Stomach smooth muscle (tissue), 2 donors: ENCODE measurements around the gene CUBN.

ENCODE experiments used
- H3K27ac ChIP-seq: one replicate; pipeline ENCODE4 v1.7.0; 2013; ENCODE audit warnings: mild to moderate bottlenecking, low read length, inconsistent platforms
- H3K27me3 ChIP-seq, 2 donors: one replicate each; pipeline ENCODE4 v1.7.0; 2013; ENCODE audit warnings: low read length in 2 of 2; ENCODE audit not compliant: insufficient read depth in 2 of 2, control insufficient read depth in 1 of 2
- H3K36me3 ChIP-seq, 2 donors: one replicate each; pipeline ENCODE4 v1.7.0; 2013; ENCODE audit warnings: low read length in 2 of 2; ENCODE audit not compliant: control insufficient read depth in 2 of 2, insufficient read depth in 2 of 2
- H3K4me1 ChIP-seq: one replicate; pipeline ENCODE4 v1.7.0; 2013; ENCODE audit warnings: low read length; ENCODE audit not compliant: control insufficient read depth, insufficient read depth
- H3K4me3 ChIP-seq, 2 donors: one replicate each; pipeline ENCODE4 v1.7.0; 2013; ENCODE audit warnings: low read length in 2 of 2
- H3K9ac ChIP-seq, 2 donors: one replicate each; pipeline ENCODE4 v1.7.0; 2013; ENCODE audit warnings: low read length in 2 of 2, mild to moderate bottlenecking in 1 of 2
- H3K9me3 ChIP-seq, 2 donors: one replicate each; pipeline ENCODE4 v1.7.0; 2013; ENCODE audit warnings: low read length in 2 of 2; ENCODE audit not compliant: control insufficient read depth in 2 of 2
- donor health status: healthy.
- donor health status: Pancreatic carcinoma.

Gene CUBN

DNA sequence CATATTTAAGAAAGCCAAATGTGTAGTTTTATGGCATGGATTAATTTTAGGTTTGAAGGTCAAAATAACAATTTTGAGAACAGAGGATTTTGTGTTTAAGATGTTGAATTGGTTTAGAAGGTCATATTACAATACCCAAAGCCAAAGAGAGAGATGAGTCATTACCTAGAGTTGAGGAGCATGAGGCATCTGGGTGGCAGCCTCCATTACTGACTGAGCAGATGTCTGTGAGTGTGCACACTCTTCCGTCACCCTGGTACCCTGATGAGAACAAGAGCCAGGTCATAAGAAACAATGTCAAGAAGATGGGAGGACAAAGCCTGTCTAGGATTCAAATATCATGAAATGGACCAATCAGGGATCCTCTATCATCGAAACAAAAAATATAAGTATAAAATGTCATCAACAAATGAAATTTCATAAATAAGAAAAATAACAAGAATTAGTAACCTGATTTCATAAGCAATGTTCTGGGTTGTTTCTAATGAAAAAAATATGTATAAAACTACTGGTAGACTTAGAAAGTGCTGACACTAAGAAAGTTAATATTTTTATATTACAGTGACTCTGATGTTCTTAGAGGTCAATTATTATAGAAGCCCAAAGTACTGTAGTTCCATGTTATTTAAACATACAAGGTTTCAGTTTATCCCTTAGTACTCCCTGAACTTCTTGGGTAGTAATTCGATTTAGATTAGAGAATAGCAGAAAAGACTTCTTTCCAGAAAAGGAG, 20.0 kb downstream of the CUBN start:
- Histone ChIP-seq H3K4me1 (no peaks in the 10 kb centered on the region), H3K4me3 (no peak overlapping the region), H3K9ac (no peak overlapping the region), H3K27me3 (no peaks in the 10 kb centered on the region), H3K36me3 (no peaks in the 10 kb centered on the region), H3K9me3 (no peaks in the 10 kb centered on the region), H3K27ac (no peak overlapping the region)

DNA sequence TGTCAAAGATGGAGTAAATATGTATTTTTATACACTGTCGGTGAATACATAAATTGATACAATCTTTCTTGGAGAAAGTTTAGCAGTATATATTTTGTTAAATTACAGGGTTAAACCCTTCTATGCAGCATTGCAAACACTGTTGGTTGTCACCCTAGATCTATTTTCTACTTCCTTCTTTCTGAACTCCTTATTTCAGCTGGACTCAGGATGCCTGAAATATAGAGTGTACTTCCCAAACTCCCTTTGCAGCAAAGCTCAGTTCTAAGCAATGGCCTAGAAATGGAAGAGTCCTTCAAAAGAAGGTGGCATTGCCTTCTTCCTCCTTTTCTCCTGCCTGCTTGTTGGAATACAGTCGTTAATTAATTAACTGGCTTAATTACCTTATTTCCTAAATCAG, 20.6 kb downstream of the CUBN start:
- H3K4me1 ChIP-seq = no peaks in the 10 kb centered on the region
- H3K4me3 ChIP-seq = no peak overlapping the region
- H3K9ac ChIP-seq = no peak overlapping the region
- no peaks in the 10 kb centered on the region for H3K27me3 ChIP-seq
- no peak overlapping the region for H3K27ac ChIP-seq
- no peaks in the 10 kb centered on the region for H3K9me3 ChIP-seq
- H3K36me3 ChIP-seq = no peaks in the 10 kb centered on the region

DNA sequence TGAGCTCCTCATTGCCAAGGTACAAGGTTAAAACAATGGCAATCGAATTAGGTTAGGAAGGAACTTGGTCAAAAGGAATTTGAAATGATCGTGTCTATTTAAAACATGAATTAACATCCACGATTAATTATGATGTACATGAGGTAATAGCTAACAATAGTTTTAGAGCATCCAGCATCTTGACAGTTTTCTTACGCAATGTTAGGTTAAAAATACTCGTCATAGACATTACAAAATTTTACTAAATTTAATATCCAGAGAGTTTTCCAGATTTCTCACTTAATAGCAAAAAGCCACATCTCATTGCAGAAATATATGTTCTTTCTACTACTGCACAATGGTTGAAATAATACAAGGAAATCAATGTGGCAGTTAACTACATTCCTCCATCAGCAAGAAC, 22.6 kb downstream of the CUBN start:
- Histone ChIP-seq H3K4me1 (no peaks in the 10 kb centered on the region), H3K27ac (no peak overlapping the region), H3K36me3 (no peaks in the 10 kb centered on the region), H3K4me3 (no peak overlapping the region), H3K9ac (no peak overlapping the region), H3K9me3 (no peaks in the 10 kb centered on the region), H3K27me3 (no peaks in the 10 kb centered on the region)

DNA sequence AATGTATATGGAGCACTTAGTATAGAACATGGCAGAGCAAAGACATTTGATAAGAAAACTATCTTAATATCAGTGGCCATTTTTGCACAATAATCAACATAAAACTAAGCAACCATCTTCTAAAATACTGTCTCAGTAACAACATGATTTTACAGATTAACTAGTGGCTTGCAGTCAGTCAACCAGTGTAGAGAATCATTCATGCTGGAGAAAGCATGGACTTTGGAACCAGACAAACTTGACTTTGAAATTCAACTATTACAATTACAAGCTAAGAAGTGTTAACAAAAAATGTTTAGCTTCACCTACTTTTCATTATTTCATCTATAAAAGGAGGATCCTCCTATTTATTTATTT, 27.7 kb downstream of the CUBN start:
- H3K4me1 ChIP-seq = no peaks in the 10 kb centered on the region
- no peak overlapping the region for H3K27ac ChIP-seq
- no peak overlapping the region for H3K4me3 ChIP-seq
- no peaks in the 10 kb centered on the region for H3K9me3 ChIP-seq
- H3K27me3 ChIP-seq = no peaks in the 10 kb centered on the region
- H3K9ac ChIP-seq = no peak overlapping the region
- no peaks in the 10 kb centered on the region for H3K36me3 ChIP-seq

DNA sequence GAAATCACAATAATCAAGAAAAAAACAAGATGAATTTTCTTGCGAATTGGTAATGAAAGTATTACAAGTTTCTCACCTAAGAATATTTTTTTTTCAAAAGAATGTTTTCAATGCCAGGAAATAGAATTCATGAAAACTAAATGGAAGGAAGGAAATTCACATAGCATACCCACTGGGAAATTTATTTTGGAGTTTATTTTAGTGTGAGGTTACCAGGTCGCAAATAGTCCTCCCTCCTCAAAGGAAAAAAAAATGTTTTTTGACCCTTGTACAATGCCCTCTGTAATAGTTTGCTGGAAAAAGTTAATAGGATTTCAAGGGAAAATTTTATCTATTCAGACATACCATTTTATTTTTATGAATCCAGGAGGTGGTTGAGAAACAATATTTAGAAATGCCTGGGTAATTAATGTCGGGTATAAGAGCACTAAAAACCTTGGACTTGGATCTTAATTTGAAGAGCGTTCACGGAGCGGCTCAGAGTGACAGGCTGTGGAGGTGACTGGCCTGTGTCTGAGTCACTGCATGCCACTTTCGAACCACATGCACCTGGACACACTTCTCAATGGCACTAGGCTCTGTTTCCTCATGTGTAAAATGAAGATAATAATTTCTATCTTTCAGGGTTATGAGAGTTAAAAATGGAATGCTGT, 28.2 kb downstream of the CUBN start:
- no peak overlapping the region for H3K9ac ChIP-seq
- no peaks in the 10 kb centered on the region for H3K9me3 ChIP-seq
- no peaks in the 10 kb centered on the region for H3K4me1 ChIP-seq
- H3K4me3 ChIP-seq = no peak overlapping the region
- no peak overlapping the region for H3K27ac ChIP-seq
- H3K36me3 ChIP-seq = no peaks in the 10 kb centered on the region
- no peaks in the 10 kb centered on the region for H3K27me3 ChIP-seq

DNA sequence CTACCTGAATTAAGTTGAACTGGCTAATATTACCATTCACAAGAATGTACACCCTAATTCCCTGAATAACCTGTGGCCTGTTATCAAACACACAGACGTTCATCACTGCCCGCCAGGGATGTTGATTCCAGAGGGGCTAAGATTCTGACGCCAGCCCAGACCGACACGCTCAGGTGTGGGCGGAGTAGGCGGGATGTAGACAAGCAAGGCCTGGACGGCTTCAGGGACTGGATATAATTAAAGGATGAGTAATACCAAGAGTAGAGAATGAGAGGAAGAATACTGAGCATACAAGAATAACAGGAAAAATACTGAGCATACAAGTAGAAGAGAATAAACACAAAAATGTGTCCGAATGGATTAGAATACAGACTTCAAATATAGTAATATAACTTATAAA, 29.0 kb downstream of the CUBN start:
- H3K27ac ChIP-seq = no peak overlapping the region
- no peaks in the 10 kb centered on the region for H3K36me3 ChIP-seq
- no peak overlapping the region for H3K9ac ChIP-seq
- no peaks in the 10 kb centered on the region for H3K9me3 ChIP-seq
- H3K27me3 ChIP-seq = no peaks in the 10 kb centered on the region
- no peaks in the 10 kb centered on the region for H3K4me1 ChIP-seq
- H3K4me3 ChIP-seq = no peak overlapping the region

DNA sequence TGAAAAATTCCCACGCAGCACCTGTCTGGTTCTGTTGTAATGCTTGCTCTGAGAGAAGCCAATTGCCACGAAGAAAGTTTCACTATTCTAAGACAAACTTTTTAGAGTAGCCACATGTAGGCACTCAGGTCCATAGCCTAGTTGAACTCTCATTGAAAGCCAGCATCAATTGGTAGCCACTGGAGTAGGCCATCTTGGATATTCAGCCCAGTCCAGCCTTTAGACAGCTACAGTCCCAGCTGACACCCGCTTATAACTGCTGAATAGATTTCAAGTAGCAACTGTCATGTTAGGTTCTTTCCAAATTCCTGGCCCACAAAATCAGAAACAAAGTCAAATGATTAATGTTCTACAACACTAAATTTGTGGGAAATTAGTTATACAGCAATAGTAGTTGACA, 31.6 kb downstream of the CUBN start:
- Histone ChIP-seq H3K9ac (no peak overlapping the region), H3K4me1 (no peaks in the 10 kb centered on the region), H3K9me3 (no peaks in the 10 kb centered on the region), H3K4me3 (no peak overlapping the region), H3K36me3 (no peaks in the 10 kb centered on the region), H3K27me3 (no peaks in the 10 kb centered on the region), H3K27ac (no peak overlapping the region)

DNA sequence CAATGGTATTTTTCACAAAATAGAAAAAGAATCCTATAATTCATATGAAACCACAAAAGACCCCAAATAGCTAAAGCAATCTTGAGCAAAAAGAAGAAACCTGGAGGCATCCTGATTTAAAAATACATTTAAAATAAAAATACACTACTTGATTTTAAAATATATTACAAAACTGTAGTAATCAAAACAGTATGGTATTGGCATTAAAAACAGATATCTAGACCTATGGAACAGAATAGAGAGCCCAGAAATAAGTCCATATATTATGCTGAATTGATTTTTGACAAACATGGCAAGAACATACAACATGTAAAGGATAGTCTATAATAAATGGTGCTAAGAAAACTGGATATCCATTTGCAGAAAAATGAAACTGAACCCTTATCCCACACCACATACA, 34.8 kb downstream of the CUBN start:
- Histone ChIP-seq H3K36me3 (no peaks in the 10 kb centered on the region), H3K4me3 (no peak overlapping the region), H3K4me1 (no peaks in the 10 kb centered on the region), H3K27me3 (no peaks in the 10 kb centered on the region), H3K9me3 (no peaks in the 10 kb centered on the region), H3K27ac (no peak overlapping the region), H3K9ac (no peak overlapping the region)

DNA sequence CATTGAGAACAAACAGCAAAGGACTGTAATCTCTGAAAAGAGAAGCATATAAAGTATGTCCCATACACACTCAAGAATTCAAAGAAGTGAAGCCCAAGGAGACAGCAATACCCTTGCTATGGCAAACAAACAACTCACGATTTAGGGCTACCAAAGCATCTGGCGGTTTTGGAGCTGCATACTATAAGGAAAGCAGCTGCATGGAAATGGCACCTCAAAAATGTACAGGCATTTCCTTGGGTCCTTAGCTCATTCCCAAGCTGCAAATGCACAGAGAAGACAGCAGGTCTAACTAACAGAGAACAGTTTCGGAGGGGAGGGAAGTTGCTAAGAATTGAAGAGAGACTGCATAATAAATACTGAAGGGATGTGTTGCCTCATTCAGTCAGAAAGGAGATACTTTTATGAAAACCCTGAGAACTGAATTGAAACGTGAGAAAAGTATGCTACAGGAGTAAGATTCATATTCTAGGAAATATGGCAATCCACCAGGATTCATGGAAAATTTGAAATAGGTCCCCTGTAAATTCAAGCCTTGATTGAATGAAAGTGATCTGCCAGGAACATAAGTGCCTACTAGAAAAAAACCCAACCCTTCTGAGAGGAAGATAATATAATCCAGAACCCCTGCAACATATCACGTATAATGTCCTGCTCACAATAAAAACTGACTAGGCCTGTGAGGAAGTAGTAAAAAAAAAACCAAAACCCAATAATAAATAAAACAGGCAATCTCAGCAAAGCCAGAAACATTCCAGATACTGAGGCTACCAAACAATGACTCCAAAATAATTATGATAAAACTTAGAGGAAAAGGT, 36.4 kb downstream of the CUBN start:
- H3K36me3 ChIP-seq = no peaks in the 10 kb centered on the region
- H3K27me3 ChIP-seq = no peaks in the 10 kb centered on the region
- no peaks in the 10 kb centered on the region for H3K4me1 ChIP-seq
- H3K4me3 ChIP-seq = no peak overlapping the region
- H3K27ac ChIP-seq = no peak overlapping the region
- no peak overlapping the region for H3K9ac ChIP-seq
- no peaks in the 10 kb centered on the region for H3K9me3 ChIP-seq

DNA sequence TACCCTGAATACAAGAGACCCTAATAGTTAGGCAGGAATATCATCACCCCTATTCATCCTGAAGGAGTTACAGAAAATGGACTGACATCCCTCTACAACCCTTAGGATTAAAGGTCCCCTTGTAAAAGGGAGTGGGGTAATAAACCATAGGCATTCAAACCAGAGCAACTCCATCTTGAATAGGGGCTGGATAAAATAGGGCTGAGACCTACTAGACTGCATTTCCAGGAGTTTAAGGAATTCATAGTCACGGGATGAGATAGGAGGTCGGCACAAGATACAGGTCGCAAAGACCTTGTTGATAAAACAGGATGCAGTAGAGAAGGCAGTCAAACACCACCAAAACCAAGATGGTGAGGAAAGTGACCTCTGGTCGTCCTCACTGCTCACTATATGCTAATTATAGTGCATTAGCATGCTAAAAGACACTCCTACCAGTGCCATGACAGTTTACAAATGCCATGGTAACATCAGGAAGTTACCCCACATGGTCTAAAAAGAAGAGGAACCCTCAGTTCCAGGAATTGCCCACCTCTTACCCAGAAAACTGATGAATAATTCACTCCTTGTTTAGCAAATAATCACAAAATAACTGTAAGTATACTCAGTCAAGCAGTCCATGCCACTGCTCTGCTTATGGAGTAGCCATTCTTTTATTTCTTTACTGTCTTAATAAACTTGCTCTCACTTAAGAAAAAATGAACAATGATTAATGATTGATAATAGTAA, 37.2 kb downstream of the CUBN start:
- H3K27me3 ChIP-seq = no peaks in the 10 kb centered on the region
- no peaks in the 10 kb centered on the region for H3K36me3 ChIP-seq
- H3K9me3 ChIP-seq = no peaks in the 10 kb centered on the region
- H3K4me3 ChIP-seq = no peak overlapping the region
- no peak overlapping the region for H3K27ac ChIP-seq
- H3K9ac ChIP-seq = no peak overlapping the region
- no peaks in the 10 kb centered on the region for H3K4me1 ChIP-seq
